Measurements from ENCODE around the gene PLCD1.
"Not testable (repeated sequence)": the region's sequence is repeated elsewhere in the genome, so short reads cannot be mapped to it uniquely, and the experiment has no call there.

GRCh38 chr3:38077073-38077472 is 47.6 kb upstream of the PLCD1 start:
- TF ChIP-seq CTCF, POLR2A (IDR thresholded peaks at IDR 0.05): not testable (repeated sequence)

All from vagina (tissue), 2 donors.